Measurements from ENCODE around the gene TDRD9.
"Not testable (repeated sequence)": the region's sequence is repeated elsewhere in the genome, so short reads cannot be mapped to it uniquely, and the experiment has no call there.

TDRD9 gene

DNA sequence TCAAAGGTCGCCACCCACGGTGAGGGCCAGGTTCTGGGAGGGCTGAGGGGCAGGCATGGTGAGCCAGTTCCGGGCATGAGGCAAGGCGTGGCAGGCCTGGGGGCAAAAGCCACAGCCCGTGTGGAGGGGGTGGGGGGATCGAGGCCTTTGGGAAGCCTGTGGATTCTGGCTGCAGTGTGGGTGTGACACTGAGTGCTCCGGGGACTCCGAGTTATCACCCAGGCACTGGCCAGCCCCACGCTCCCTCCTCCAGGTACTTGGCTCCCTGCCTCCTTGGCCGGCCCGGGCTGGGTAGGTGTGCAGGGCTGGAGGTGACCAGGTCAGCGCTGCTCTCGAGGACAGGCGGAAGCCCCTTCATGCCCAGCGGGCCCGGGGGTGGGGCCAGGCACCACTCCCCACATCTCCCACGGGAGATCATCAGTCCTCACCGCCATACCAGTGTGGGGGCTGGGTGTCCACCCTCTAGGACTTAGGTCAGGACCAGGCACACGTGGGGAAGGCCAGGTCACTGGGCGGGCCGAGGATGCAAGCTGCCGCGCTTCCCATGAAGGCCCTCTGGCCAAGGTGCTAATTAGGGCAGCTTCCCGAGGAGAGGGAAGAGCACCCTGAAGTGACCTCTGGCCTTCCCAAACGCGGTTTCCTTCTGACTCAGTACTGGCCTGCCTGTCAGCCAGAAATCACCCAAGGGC lies 34.1 kb upstream of the TDRD9 start:
- DNase-seq = no peak

DNA sequence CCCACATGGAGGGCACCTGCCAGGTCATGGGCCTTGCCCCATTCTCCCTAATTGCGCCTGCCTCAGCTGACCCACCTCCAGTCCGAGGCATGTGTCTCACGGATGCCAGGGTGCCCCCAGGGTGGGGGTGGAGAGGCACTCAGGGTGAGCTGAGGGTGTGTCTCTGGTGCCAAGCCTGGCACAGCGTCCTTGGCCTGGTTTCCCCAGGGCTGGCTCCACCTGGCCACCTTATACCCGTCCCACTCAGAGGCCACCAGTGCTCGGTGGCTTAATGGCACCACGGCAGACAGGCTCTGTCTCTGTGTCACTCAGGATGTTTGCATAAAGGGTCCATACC lies 33.6 kb upstream of the TDRD9 start:
- DNase-seq = no peak

DNA sequence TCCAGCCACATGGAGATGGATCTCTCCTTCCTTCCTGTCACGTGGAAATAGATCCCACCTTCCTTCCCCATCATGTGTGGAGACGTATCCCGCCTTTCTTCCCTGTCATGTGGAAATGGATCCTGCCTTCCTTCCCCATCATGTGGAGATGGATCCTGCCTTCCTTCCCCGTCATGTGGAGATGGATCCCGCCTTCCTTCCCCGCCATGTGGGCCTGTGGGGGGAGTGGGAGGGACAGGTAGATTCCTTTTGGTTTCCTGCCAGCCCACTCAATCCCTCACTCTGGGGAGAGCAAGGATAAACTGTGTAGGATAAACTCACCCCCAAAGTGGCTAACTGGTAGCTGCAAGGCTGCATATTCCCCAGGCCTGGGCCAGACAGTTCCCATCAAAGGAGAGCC lies 31.7 kb upstream of the TDRD9 start:
- DNase-seq = no peak

DNA sequence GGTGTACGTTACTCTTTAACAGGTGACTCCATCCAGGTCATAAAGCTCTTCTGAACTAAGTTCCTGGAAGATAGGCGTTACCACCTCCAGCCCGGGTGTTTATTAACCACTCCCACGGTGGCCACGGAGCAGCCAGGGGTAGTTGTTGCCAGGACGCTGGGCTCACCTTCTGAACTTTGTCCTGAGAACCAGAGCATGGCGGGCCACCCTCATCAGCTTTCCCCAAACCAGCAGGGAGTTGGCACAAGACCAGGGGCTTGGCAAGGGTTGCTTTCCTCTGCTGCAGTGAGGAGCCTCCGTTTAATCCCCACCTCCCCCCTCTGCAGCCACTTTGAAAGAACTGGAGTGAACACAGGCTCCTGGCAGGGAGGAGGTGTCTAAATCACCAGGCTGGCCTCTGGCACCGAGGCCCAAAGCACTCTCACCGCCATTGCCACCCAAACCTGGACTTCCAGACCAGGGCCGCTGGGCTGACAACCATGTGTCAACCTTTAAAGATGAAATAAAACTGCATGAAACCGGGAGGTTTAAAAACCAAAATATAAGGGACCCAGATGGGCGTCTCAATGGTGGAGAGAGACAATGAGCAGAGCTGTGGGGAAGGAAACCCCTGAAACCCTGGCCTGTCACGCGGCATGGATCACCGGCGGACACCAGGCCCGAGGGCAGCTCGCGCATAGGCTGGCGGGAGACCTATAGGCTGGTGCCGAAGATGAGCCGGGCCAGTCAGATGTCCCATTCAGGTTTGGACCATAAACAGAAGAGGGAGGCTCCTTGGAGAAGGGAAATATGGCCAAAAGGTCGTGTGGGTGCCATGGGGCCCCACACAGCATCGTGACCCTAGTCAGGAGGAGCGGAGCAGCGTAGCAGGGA lies 30.9 kb upstream of the TDRD9 start:
- DNase-seq = no peak

DNA sequence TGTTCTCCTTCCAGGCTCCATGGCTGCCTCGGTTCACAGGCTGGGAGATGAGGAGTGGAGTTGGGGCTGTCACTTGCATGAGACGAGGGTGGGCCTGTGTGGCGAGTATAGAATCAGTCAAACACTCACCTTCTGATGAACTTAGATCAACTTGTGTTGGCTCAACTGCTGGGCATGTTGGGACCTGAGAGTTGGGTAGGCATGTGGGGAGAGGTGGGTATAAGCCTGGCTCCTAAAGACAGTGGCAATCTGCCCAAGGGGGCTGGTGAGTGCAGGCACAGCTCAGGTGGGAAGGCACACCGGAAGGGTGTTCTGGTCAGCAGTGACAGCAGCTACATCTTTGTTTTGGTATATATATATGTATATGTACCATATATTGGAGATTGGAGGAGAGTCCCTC lies 30.1 kb upstream of the TDRD9 start:
- DNase-seq = no peak

DNA sequence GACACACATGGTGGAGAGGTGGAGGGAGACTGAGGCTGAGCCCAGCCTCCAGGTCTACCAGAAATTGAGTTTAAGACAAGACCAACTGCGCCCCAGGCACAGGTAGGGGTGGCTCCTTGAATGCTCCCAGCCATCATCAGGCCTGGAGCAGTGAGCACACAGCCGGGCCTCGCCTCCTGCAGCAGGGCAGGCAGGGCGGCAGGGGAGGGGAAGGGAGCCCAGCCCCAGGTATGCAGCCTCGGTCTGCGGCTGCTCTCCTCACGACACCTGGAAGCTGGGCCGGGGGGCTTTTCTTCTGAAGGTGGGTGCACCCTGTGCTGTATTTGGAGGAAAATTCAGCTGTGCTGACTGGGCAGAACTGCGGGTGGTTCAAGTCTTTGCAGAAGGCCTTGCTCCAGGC lies 29.5 kb upstream of the TDRD9 start:
- DNase-seq = no peak

DNA sequence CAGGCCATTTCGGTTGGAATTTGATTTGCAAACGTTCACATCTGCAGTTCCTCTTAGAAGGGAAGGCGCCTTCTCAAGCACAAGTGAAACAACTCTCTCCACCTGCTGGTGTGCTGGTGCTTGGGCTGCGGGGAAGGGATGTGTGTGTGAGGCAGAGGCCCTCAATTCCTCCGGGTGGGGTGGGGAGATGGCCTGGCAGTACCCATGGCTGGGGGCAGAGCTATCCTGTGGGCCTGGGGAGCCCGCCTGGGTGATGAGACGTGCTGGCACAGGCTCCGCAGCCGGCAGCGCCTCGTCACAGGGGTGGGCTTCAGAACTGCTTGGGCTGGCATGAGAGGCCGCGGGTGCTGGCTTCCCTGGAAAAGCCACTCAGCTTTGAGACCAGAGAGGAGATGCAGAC lies 28.9 kb upstream of the TDRD9 start:
- no peak for DNase-seq

DNA sequence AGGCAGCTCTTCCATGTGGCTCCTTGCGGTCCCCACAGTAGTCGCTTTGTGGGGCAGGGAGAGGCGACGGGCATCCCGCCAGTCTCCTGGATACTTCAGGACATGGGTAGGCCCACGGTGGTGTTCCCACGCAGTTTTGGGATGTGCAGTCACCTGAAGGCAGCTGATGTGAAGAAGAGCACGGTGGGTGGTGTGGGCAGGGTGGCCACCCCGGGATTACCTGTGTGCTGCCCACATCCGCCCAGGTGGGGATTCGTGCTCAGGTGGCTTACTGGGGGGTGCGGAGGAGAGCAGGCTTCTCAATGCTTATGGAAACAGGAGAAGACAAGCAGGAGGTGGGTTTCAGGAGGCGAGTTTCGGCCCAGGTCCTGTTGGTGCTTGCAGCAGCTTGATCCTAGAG lies 28.4 kb upstream of the TDRD9 start:
- DNase-seq = no peak

DNA sequence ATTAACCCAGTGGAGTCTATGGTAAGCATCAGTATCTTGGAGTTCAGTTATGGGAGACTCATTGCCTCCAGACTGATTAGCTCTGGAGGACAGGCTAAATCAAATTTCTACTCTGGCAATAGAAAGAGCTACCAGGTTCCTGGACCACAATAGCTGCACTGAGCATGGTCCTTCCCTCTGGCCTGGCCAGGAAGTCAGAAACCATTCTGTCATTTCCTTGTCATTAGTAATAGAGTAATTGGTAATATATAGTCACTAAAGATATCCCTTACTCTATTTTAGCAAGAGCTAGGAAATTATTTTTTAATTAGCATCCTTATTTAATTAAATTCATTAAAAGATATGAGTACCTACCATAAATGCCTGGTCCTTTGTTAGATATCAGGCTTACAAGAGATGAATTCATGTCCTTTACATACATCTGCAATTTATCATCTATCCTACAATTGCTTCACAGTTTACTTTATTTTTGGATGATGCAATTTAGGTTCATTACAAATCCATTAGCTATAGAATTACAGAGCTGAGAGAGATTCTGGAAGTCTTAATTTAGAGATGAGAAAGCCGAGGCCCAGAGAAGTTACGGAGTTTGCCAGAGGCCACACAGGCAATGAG lies 23.7 kb upstream of the TDRD9 start:
- DNase-seq = no peak

DNA sequence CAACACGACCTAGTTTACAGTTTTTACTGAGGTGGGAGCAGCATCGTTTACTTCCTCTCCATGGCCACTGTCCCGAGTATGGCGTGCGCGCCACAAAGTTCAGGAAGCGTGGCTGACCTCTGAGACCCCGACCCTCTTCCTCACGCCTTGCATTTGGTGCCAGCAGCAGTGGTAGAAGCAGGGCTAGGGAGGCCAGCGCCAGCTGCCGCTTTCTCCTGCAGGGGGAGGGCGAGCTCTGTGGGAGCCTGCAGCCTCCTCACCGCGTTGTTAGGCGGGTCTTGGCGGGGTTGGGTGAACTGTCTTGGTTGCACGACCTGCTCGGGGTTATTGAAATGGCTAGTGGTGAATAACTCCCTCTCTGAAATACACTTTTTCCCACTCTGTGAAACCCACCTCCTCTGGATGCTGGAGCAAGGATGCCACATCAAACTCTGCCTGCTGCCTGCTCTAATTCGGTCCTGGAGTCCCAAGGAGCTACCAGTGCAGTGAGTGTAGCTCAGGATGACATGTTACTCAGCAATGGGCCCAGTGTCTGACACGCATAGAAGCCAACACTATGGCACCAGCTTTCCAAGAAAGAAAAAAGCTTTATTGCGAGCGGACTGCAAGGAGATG lies 22.3 kb upstream of the TDRD9 start:
- DNase-seq = no peak

DNA sequence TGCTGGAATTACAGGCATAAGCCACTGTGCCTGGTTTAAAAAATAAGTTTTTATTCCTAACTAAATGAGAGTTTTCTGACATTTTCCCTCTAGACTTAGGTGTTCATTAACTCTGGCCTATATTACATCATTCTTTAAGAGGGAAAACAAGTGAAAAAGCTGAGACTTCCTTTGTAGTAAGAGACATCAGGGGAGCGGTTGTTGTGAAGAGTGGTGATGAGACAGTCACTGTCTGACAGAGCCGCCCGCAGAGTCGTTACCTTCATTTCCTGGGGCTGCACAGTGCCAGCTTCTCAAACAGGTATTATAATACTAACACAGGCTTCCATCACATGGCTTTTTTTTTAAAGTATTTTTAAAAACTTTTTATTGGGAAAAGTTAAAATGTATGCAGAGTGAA lies 19.7 kb upstream of the TDRD9 start:
- DNase-seq = no peak

DNA sequence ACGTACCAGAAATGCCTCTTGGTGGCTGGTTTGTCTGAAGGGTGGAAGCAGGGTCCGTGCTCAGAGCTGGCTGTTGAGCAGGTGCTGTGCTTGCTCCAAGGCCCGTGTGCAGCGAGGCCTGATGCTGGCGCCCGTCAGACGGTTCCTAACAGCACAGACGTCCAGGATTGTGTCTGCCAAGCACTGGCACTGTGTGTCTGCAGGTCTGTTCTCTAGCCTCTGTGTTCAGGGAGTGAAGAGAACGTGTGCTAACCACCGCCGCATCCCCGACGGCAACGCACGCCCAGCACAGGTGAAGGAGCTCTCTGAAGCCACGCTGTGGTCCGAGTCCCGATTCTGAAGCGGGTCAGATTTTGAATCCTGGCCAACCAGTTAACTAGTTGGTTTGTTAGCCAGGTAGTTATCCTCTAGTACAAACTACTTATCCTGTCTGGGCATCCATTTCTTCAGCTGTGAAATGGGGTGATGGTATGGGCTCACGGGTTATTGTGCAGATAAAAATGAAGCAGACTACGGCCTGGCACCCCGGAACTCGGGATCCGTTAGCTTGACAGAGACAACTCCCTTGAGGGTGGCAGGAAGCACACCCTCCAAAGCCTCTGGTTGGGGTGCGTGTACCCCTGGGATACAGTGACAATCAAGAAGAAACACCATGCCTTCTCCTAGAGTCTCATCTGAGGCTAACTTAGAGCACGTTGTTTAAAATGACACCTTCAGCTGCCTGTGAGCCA lies 18.6 kb upstream of the TDRD9 start:
- DNase-seq = no peak

DNA sequence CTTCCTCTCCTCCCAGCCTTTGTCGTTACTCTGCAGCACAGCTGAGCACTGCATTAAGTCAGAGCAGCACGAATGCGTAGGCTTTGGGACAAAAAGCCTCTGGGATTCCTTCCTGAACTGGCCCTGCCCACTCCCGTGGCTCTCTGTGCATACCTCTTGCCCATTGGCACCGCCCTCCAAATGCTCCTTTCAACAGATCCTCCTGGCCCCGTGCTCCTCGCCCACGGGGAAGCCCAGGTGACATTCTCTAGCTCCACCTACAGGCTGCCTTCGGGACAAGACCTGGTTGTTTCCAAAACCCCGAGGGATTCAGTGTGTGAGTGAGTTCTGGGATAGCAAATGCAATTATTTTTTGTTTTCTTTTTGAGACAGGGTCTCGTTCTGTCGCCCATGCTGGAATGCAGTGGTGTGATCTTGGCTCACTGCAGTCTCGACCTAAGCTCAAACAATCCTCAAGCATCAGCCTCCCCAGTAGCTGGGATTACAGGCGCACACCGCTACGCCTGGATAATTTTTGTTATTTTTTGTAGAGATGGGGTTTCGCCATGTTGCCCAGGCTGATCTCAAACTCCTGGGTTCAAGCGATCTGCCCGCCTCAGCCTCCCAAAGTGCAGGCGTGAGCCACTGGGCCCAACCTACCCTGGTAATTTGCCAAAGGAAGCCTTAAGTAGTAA lies 17.9 kb upstream of the TDRD9 start:
- peak; percentile 48 for DNase-seq

DNA sequence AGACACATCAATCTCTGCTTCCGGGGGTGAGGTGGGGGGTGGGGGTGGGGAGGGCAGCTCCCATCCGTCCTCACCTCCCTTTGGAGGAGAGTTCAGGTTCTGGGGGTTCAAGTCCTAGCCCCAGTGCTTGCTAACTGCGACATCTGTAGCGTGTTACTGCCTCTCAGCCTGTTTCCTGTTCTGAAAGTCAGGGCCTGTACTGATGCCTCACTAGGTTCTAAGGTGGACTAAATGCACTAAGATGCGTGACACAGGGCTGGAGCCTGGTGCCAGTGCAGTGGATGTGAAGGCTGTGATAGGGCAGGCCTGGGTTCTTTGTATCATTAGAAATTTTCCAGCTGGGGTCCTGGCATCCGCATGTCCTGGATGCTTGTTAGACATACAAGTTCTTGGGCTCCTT lies 17.3 kb upstream of the TDRD9 start:
- no peak for DNase-seq

DNA sequence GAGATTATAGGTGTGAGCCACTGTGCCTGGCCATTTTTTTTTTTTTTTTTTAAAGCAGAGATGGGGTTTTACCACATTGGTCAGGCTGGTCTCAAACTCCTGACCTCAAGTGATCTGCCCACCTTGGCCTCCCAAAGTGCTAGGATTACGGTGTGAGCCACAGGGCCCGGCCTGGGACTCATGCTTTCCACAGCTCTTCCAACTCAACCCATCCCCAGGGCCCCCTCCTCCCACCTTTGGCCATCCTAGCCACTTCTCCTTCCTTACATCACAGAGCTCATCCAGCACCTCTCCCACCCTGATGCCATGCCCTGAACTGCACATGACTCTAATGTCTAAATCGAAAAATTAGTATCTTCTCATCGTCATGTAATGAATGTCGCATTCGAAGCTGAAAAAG lies 12.6 kb upstream of the TDRD9 start:
- no peak for DNase-seq

DNA sequence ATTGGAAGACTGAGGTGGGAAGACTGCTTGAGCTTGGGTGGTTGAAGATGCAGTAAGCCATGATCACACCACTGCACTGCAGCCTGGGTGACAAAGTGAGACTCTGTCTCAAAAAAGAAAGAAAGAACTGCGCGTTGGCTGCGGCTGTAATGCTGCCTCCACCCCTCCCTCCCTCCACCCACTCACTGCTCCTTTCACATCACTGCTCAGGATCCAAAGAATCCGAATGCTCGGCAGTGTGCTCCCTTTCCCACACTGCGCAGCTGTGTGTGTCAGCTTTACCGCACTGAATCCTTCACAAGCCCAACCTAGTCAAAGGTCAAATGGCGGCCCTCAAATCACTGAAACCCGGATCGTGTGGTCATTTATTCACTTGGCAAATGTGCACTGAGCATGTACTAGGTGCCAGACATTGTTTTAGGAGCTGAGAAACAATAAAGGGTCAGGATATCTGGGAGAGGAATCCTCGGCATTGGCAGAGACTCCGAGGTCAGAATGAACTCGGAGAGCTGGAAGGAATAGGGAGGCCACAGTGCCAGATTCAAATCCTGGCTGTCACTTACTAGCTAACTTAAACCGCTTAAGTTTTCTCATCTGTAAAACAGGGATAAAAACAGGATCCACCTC lies 11.5 kb upstream of the TDRD9 start:
- no peak for DNase-seq

DNA sequence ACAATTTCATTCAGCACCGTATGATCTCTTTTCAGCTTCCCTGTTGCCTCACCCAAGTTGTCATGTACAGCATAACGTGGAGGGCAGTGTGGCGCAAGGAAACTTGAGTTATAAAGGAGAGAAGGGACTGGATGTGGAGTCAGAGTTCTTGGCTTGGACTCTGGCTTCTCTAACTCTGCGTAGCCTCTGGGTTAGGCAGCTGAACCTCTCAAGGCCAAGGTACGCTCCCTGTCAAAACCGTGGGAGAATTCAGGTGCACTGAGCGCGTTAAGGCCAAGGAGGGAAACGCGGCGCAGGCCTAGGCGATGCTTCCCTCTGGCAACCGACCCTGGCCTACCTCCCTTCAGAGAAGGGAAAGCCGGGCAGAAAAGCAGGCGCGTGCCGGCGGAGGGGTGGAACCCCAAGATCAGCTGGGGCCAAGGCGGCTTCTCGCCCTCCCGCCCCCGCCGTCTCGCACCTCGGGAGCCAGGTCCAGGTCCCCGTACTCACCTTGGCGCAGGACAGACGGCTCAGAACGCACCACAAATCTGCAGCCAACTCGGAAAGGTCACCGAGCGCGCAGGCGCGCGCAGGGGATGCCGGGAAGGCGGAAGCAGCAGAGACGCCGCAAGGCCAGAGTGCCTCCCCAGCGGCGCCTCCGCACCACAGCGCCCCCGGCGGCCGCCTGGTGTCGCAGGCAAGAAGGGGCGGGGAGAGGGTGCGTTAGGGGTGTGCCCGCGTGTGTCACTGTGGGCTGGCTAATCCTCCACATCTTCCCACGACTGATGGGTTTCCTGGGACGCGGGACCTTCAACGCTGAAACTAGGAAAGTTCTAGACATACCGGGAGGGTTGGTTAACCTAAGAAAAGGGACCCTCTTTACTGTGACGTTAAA lies 7.0 kb upstream of the TDRD9 start:
- peak; percentile 48 for DNase-seq

DNA sequence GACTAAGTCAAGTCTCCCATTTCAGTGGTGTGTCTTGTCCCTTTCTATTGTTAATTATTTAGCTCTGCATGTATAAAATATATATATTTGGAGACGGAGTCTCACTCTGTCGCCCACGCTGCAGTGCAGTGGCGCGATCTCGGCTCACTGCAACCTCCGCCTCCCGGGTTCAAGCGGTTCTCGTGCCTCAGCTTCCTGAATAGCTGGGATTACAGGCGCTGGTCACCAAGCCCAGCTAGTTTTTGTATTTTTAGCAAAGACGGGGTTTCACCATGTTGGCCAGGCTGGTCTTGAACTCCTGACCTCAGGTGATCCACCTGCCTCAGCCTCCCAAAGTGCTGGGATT lies 6.4 kb upstream of the TDRD9 start:
- not testable (repeated sequence) for DNase-seq

DNA sequence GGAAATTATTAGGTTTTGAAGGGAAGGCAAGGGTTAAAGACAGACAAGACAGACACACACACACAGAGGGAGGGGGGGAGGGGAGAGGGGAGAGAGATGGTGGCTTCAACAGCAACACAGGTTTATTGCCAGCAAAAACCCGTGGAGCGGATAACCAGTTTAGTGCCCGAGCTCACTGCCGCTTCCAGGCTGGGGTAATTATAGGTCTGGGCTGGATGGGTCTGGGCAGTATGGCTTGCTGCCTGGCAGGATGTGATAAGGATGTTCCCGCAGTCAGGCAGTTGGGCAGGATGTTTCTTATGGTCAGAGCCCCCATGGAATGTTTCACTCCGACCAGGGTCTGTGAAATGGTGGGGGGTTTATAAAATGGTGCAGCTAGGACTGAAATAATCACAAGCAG lies 4.4 kb upstream of the TDRD9 start:
- no peak for DNase-seq

DNA sequence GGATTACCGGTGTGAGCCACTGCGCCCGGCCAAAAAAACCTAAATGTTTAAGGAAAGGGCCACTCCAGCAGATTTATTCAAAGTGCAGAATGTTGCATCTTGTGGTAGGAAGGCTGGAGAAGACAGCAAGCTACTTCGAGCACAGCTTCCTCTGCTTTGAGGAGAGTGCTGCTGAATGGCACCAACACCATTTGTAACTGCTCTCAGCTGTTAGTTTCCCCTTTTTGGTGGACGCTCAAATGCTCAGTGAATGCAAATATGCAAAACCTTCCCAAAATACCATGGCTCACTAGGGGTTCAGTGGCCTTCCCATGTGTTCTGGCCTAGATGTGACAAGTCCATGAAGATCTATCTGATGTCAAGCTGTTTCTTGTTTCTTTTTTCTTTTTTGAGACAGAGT lies 2.9 kb upstream of the TDRD9 start:
- no peak for DNase-seq

DNA sequence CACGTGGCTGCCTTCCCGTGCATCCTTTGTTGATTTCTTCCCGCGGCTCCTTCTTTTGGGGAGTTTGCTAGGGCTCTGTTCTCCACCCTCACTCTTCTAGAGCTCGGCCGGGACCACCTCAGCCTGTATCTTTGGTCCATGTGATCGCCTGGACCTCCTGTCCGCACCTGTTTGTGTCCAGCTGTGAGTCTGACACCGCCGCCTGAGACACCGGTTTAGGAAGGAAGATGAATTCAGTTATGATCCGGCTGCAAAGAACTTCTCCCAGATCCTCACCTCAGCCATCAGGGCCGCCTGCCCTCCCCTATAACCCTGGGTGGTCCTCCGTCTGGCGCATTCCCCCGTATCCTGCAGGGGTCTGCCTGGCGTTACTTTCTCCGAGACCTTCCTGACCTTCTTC lies 690 bp upstream of the TDRD9 start:
- DNase-seq = no peak
